Esophagus squamous epithelium (tissue), 4 donors: ENCODE measurements around the gene PPP1R9A.

Source experiments
- POLR2A ChIP-seq, 4 donors: fragments of 450-650 bp; IDR thresholded peaks; one replicate each; pipeline ENCODE4 v1.6.1; 2017; ENCODE audit warnings: antibody characterized with exemption in 4 of 4, mild to moderate bottlenecking in 4 of 4, moderate library complexity in 3 of 4
- TF ChIP-seq, protein P1 (sequence below), 6 experiments: fragments of 450-650 bp in 4 of 6; fragments of 200-600 bp in 2 of 6; sonication (generic) in 2 of 6; IDR thresholded peaks; one replicate each; pipeline ENCODE4 v1.5.1; 2016 to 2019; ENCODE audit warnings: antibody characterized with exemption in 6 of 6, mild to moderate bottlenecking in 4 of 6, moderate library complexity in 4 of 6

GRCh38 chr7:94972296-94972695, 64.9 kb downstream of the PPP1R9A start:
- TF ChIP-seq, protein P1, sequence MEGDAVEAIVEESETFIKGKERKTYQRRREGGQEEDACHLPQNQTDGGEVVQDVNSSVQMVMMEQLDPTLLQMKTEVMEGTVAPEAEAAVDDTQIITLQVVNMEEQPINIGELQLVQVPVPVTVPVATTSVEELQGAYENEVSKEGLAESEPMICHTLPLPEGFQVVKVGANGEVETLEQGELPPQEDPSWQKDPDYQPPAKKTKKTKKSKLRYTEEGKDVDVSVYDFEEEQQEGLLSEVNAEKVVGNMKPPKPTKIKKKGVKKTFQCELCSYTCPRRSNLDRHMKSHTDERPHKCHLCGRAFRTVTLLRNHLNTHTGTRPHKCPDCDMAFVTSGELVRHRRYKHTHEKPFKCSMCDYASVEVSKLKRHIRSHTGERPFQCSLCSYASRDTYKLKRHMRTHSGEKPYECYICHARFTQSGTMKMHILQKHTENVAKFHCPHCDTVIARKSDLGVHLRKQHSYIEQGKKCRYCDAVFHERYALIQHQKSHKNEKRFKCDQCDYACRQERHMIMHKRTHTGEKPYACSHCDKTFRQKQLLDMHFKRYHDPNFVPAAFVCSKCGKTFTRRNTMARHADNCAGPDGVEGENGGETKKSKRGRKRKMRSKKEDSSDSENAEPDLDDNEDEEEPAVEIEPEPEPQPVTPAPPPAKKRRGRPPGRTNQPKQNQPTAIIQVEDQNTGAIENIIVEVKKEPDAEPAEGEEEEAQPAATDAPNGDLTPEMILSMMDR (IDR thresholded peaks at IDR 0.05), result no peak
- no peak for TF ChIP-seq POLR2A (IDR thresholded peaks at IDR 0.05)
